HFFc6 (cell line): ENCODE measurements around the gene RILPL1. TPM values are rescaled to one million over a fixed set of nuclear protein-coding genes. Genes with fewer than 3 reads are reported as not detected.
"Not testable (repeated sequence)": the region's sequence is repeated elsewhere in the genome, so short reads cannot be mapped to it uniquely, and the experiment has no call there.

Experiments used
- DNase-seq: peaks from one replicate; pipeline ENCODE4 v3.0.0-alpha.2; 2018
- H3K27ac Mint-ChIP-seq: 2 replicates; pipeline ENCODE4 v1.8.0; 2020; ENCODE audit warnings: mild to moderate bottlenecking, mixed read lengths
- H3K27me3 Mint-ChIP-seq: 2 replicates; pipeline ENCODE4 v1.8.0; 2021; ENCODE audit warnings: mild to moderate bottlenecking, moderate library complexity, mixed read lengths; ENCODE audit not compliant: insufficient read depth
- H3K36me3 Mint-ChIP-seq: 2 replicates; pipeline ENCODE4 v1.8.0; 2021; ENCODE audit warnings: low read depth, mixed read lengths
- H3K4me1 Mint-ChIP-seq: 2 replicates; pipeline ENCODE4 v1.8.0; 2020; ENCODE audit warnings: low read depth, mixed read lengths
- H3K4me3 Mint-ChIP-seq: 2 replicates; pipeline ENCODE4 v1.8.0; 2020; ENCODE audit warnings: mild to moderate bottlenecking, moderate library complexity, mixed read lengths
- H3K9me3 Mint-ChIP-seq: 2 replicates; pipeline ENCODE4 v1.8.0; 2020; ENCODE audit warnings: mild to moderate bottlenecking, mixed read lengths
- CTCF ChIP-seq: fragments of 200-600 bp; sonication (generic); IDR thresholded peaks from 2 replicates; pipeline ENCODE4 v1.5.0; 2021; ENCODE audit warnings: antibody characterized with exemption, mild to moderate bottlenecking
- total RNA-seq, 6 experiments: library from RNA; stranded (reverse); fragmentation: NEBNext Ultra II Directional; extraction: Animal tissue kit (Norgen Biotek cat#: 25700); gene quantifications; 2 replicates in 1 of 6; 3 replicates in 5 of 6; pipeline ENCODE4 v1.2.3, GENCODE V29; 2021

RILPL1 gene
- total RNA-seq, 6 experiments from 2014 or later = 15.2 to 18.9 (median 16.9) TPM

DNA sequence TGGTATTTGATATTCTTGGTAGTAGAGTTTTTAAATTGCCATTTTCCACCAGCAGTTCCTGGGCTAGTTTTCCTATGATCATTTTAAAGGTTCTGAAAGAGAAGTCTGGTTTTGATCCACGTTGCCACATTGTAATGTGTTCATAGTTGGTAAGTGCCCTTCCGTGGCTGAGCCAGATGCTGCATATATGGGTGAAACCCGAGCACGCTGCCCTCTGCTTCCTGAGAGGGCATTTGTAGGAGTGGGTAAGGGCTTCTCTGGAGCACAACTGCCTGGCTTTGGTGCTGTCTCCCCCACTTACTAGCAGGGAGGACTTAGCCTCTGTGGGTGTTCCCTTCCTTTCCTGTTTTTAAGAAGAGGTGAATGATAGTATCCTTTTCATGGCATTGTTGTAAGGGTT lies 68.4 kb downstream of the RILPL1 start:
- Mint-ChIP-seq H3K36me3 (peaks cover 13% of the 10 kb centered on the region), H3K27me3 (peaks cover 2% of the 10 kb centered on the region), H3K27ac (no peak overlapping the region), H3K4me3 (no peak overlapping the region), H3K9me3 (no peaks in the 10 kb centered on the region), H3K4me1 (no peaks in the 10 kb centered on the region)
- no peak for TF ChIP-seq CTCF
- DNase-seq = no peak

DNA sequence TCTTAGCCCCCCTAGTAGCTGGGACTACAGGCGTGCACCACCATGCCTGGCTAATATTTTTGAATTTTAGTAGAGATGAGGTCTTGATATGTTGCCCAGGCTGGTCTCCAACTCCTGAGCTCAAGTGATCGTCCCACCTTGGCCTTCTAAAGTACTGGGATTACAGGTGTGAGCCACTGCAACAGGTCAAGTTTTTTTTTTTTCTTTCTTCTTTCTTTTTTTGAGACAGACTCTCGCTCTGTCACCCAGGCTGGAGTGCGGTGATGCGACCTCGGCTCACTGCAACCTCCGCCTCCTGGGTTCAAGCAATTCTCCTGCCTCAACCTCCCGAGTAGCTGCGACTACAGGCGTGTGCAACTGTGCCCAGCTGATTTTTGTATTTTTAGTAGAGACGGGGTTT lies 70.3 kb downstream of the RILPL1 start:
- H3K9me3 Mint-ChIP-seq = not testable (repeated sequence)
- peaks cover 11% of the 10 kb centered on the region for H3K4me1 Mint-ChIP-seq

GRCh38 chr12:123457980-123458779 lies 75.3 kb downstream of the RILPL1 start, which contains the start of gene SNRNP35:
Gene SNRNP35, plus strand, starts transcription at chr12:123458139. Its CDS starts 7,402 bp downstream, at chr12:123465541.
- no peaks in the 10 kb centered on the region for H3K9me3 Mint-ChIP-seq
- peak; percentile 77 for DNase-seq
- no peak for TF ChIP-seq CTCF
- H3K4me1 Mint-ChIP-seq = peaks cover 11% of the 10 kb centered on the region
- H3K36me3 Mint-ChIP-seq = peaks cover 11% of the 10 kb centered on the region; the same call in 1 of the 2 replicates
- peaks cover 6% of the 10 kb centered on the region for H3K27me3 Mint-ChIP-seq
- H3K4me3 Mint-ChIP-seq = peak within 1 kb of the TSS; percentile 99
- peak within 1 kb of the TSS; percentile 100 for H3K27ac Mint-ChIP-seq

More for the DNA sequence above, 70.3 kb downstream of the RILPL1 start:
- H3K4me3 Mint-ChIP-seq, H3K27ac Mint-ChIP-seq, DNase-seq, H3K27me3 Mint-ChIP-seq: not testable (repeated sequence)
- peaks cover 19% of the 10 kb centered on the region for H3K36me3 Mint-ChIP-seq

DNA sequence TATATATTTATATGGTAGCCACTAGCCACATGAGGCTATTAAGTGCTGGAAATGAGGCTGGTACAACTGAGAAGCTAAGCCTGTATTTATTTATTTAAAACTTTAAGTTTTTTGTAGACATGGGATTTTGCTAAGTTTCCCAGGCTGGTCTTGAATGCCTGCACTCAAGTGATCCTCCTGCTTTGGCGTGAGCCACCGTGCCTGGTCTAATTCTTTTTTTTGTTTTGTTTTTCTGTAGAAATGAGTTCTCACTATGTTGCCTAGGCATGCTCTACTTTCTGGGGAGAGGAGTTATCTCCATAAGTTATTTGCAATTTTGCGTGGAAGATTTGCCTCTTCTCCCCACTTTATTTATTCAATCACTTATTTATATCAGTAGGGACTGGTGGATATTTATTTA lies 80.4 kb downstream of the RILPL1 start:
- H3K27ac Mint-ChIP-seq = no peak overlapping the region
- no peak overlapping the region for H3K4me3 Mint-ChIP-seq
- no peak for TF ChIP-seq CTCF
- no peaks in the 10 kb centered on the region; the same call in 1 of the 2 replicates for H3K4me1 Mint-ChIP-seq
- H3K36me3 Mint-ChIP-seq = no peaks in the 10 kb centered on the region
- no peaks in the 10 kb centered on the region for H3K9me3 Mint-ChIP-seq
- DNase-seq = no peak
- H3K27me3 Mint-ChIP-seq = peaks cover 5% of the 10 kb centered on the region

DNA sequence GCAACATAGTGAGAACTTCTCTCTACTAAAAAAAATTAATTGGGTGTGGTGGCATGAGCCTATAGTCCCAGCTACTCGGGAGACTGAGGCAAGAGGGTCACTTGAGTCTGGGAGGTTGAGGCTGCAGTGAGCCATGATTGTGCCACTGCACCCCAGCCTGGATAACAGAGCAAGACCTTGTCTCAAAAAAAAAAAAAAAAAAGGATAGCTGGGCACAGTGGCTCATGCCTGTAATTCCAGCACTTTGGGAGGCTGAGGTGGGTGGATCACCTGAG lies 81.3 kb downstream of the RILPL1 start:
- not testable (repeated sequence) for H3K4me1 Mint-ChIP-seq, H3K36me3 Mint-ChIP-seq, H3K9me3 Mint-ChIP-seq, DNase-seq, H3K4me3 Mint-ChIP-seq, H3K27me3 Mint-ChIP-seq, H3K27ac Mint-ChIP-seq

GRCh38 chr12:123450636-123451035 lies 82.9 kb downstream of the RILPL1 start:
- H3K4me3 Mint-ChIP-seq = no peak overlapping the region
- H3K27me3 Mint-ChIP-seq = peaks cover 2% of the 10 kb centered on the region
- no peak for DNase-seq
- peaks cover 9% of the 10 kb centered on the region for H3K4me1 Mint-ChIP-seq
- no peak for TF ChIP-seq CTCF
- no peaks in the 10 kb centered on the region for H3K36me3 Mint-ChIP-seq
- no peaks in the 10 kb centered on the region for H3K9me3 Mint-ChIP-seq
- no peak overlapping the region for H3K27ac Mint-ChIP-seq
